Left ventricle myocardium inferior (tissue), 1 donor: ENCODE measurements around the gene TEX101. TPM values are rescaled to one million over a fixed set of nuclear protein-coding genes. Genes with fewer than 3 reads are reported as not detected.

Source experiments
- DNase-seq: peaks from one replicate; pipeline ENCODE4 v3.0.0-alpha.2; 2020
- H3K27ac ChIP-seq: fragments of 200-600 bp; replicated peaks from 2 replicates; pipeline ENCODE4 v1.8.0; 2021
- H3K27me3 ChIP-seq: fragments of 200-600 bp; 2 replicates; pipeline ENCODE4 v1.8.0; 2021; ENCODE audit warnings: low read depth
- H3K36me3 ChIP-seq: fragments of 200-600 bp; 2 replicates; pipeline ENCODE4 v1.8.0; 2021
- H3K4me1 ChIP-seq: fragments of 200-600 bp; 2 replicates; pipeline ENCODE4 v1.8.0; 2021
- H3K4me3 ChIP-seq: fragments of 200-600 bp; 2 replicates; pipeline ENCODE4 v1.8.0; 2021; ENCODE audit warnings: mild to moderate bottlenecking, moderate library complexity
- H3K9me3 ChIP-seq: fragments of 200-600 bp; replicated peaks from 2 replicates; pipeline ENCODE4 v1.8.0; 2021
- CTCF ChIP-seq: fragments of 200-600 bp; IDR thresholded peaks from 2 replicates; pipeline ENCODE4 v1.8.0; 2021; ENCODE audit warnings: antibody characterized with exemption, mild to moderate bottlenecking, borderline replicate concordance
- intact Hi-C: fragments of 100-400 bp; cut with micrococcal nuclease; formaldehyde crosslinking; loops from one replicate; pipeline ENCODE4 v1.11.0; 2022
- total RNA-seq: library from RNA; stranded (reverse); fragmentation: NEBNext Ultra II Directional; extraction: Animal tissue kit (Norgen Biotek cat#: 25700); gene quantifications from one replicate; pipeline ENCODE4 v1.2.1, GENCODE V29; 2021
- donor health status: DM: no; HTN: yes; CAD: no; lungs with severe emphysema.

The TEX101 gene
- total RNA-seq, 1 donor from 2014 or later: not detected

GRCh38 chr19:43446746-43447489, 32.2 kb downstream of the TEX101 start:
- Histone ChIP-seq H3K4me3 (no peak overlapping the region), H3K27me3 (no peaks in the 10 kb centered on the region), H3K9me3 (no peaks in the 10 kb centered on the region), H3K27ac (no peak overlapping the region), H3K36me3 (no peaks in the 10 kb centered on the region), H3K4me1 (peaks cover 3% of the 10 kb centered on the region)
- DNase-seq: peak; percentile 75
- intact Hi-C loops: loop anchor here (2.0 kb wide), 1 partner anchor 72 kb away; no protein-coding TSS in a partner anchor
- TF ChIP-seq CTCF: peak; percentile 98

GRCh38 chr19:43447655-43448054, 33.0 kb downstream of the TEX101 start:
- no peak for DNase-seq
- TF ChIP-seq CTCF: no peak

GRCh38 chr19:43450545-43450997, 35.9 kb downstream of the TEX101 start:
- Histone ChIP-seq H3K27ac (no peak overlapping the region), H3K27me3 (peaks cover 3% of the 10 kb centered on the region), H3K36me3 (no peaks in the 10 kb centered on the region), H3K9me3 (peaks cover 4% of the 10 kb centered on the region), H3K4me3 (no peak overlapping the region), H3K4me1 (peaks cover 3% of the 10 kb centered on the region)
- DNase-seq: no peak
- no peak for TF ChIP-seq CTCF
- intact Hi-C loops: no loop called here

More at GRCh38 chr19:43447655-43448054, 33.0 kb downstream of the TEX101 start:
- H3K36me3 ChIP-seq: no peaks in the 10 kb centered on the region
- H3K9me3 ChIP-seq: peaks cover 2% of the 10 kb centered on the region
- intact Hi-C loops: loop anchor here (2.0 kb wide), 1 partner anchor 71 kb away; no protein-coding TSS in a partner anchor
- H3K4me1 ChIP-seq: peaks cover 3% of the 10 kb centered on the region
- no peak overlapping the region for H3K4me3 ChIP-seq
- peaks cover 1% of the 10 kb centered on the region for H3K27me3 ChIP-seq
- H3K27ac ChIP-seq: no peak overlapping the region

GRCh38 chr19:43452582-43452981, 37.9 kb downstream of the TEX101 start:
- no peak for TF ChIP-seq CTCF
- peaks cover 3% of the 10 kb centered on the region for H3K27me3 ChIP-seq
- peaks cover 4% of the 10 kb centered on the region for H3K9me3 ChIP-seq
- intact Hi-C loops: no loop called here
- no peak for DNase-seq
- H3K4me1 ChIP-seq: no peaks in the 10 kb centered on the region
- no peak overlapping the region for H3K4me3 ChIP-seq
- no peaks in the 10 kb centered on the region for H3K36me3 ChIP-seq
- H3K27ac ChIP-seq: no peak overlapping the region

GRCh38 chr19:43454031-43454430, 39.3 kb downstream of the TEX101 start:
- Histone ChIP-seq H3K27ac (no peak overlapping the region), H3K36me3 (no peaks in the 10 kb centered on the region), H3K4me3 (no peak overlapping the region), H3K9me3 (peaks cover 4% of the 10 kb centered on the region), H3K27me3 (peaks cover 3% of the 10 kb centered on the region), H3K4me1 (no peaks in the 10 kb centered on the region)
- no peak for TF ChIP-seq CTCF
- no peak for DNase-seq
- intact Hi-C loops: no loop called here
